ENCODE data around the gene TEX38. TPM values are rescaled to one million over a fixed set of nuclear protein-coding genes. Genes with fewer than 3 reads are reported as not detected.
"Not testable (repeated sequence)": the region's sequence is repeated elsewhere in the genome, so short reads cannot be mapped to it uniquely, and the experiment has no call there.

Gene TEX38
- total and polyA plus RNA-seq, 2 donors: 0.14 TPM; not detected in 1

- WGBS: 8% methylated on average over 2 of the region's 2 CpGs
- H3K9me3 ChIP-seq (ENCODE audit: control insufficient read depth in 2 of 2, insufficient read depth in 1 of 2, low read length in 1 of 2): no peaks in the 10 kb centered on the region
- H3K4me1 ChIP-seq (ENCODE audit: control insufficient read depth in 2 of 2, insufficient read depth in 2 of 2, low read length in 2 of 2): peaks cover 37 to 67% of the 10 kb centered on the region in 2 donors
- H3K4me3 ChIP-seq (ENCODE audit: low read length in 2 of 2): peak overlapping the region in 1 of 2 donors; percentile 11
- H3K27me3 ChIP-seq (ENCODE audit: control insufficient read depth in 2 of 2, insufficient read depth in 1 of 2, low read length in 1 of 2): no peaks in the 10 kb centered on the region
- peak overlapping the region; percentile 64 to 91 for H3K27ac ChIP-seq (ENCODE audit: low read depth in 1 of 2, low read length in 1 of 2)
- peaks cover 19 to 78% of the 10 kb centered on the region in 2 donors for H3K36me3 ChIP-seq (ENCODE audit: control insufficient read depth in 2 of 2, insufficient read depth in 2 of 2, low read length in 1 of 2)
- peak in 6 of 9 donors; percentile 64 to 86 (median 74) for DNase-seq (ENCODE audit: low read depth in 6 of 9, low spot score in 9 of 9)
Observed at GRCh38 chr1:46689356-46689755, 17.7 kb downstream of the TEX38 start.

DNA sequence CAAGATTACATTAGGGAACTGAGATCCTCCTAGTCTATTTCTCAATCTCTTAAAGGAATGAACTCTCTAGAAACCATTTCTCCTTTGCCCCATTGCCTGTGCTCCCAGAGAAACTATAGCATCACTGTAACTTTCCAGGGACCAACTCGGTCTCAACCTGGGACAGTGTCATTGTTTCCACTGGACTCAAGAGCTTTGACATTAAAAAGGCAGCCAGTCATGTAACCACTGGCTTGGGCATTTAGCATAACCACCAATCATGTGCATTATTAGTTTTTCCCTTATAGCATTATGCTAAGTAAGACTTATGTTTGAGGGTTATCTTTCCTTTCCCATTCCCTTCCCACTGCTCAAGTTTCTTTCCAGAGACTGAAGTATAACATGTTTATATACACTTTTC lies 18.2 kb downstream of the TEX38 start:
- H3K27ac ChIP-seq (ENCODE audit: low read depth in 1 of 2, low read length in 1 of 2): peak overlapping the region; percentile 64 to 91
- WGBS: 88% methylated on average over 1 of the region's 1 CpG
- no peaks in the 10 kb centered on the region for H3K27me3 ChIP-seq (ENCODE audit: control insufficient read depth in 2 of 2, insufficient read depth in 1 of 2, low read length in 1 of 2)
- peaks cover 14 to 73% of the 10 kb centered on the region in 2 donors for H3K36me3 ChIP-seq (ENCODE audit: control insufficient read depth in 2 of 2, insufficient read depth in 2 of 2, low read length in 1 of 2)
- peaks cover 37 to 64% of the 10 kb centered on the region in 2 donors for H3K4me1 ChIP-seq (ENCODE audit: control insufficient read depth in 2 of 2, insufficient read depth in 2 of 2, low read length in 2 of 2)
- H3K9me3 ChIP-seq (ENCODE audit: control insufficient read depth in 2 of 2, insufficient read depth in 1 of 2, low read length in 1 of 2): no peaks in the 10 kb centered on the region
- no peak for DNase-seq (ENCODE audit: low read depth in 6 of 9, low spot score in 9 of 9)
- no peak overlapping the region for H3K4me3 ChIP-seq (ENCODE audit: low read length in 2 of 2)

DNA sequence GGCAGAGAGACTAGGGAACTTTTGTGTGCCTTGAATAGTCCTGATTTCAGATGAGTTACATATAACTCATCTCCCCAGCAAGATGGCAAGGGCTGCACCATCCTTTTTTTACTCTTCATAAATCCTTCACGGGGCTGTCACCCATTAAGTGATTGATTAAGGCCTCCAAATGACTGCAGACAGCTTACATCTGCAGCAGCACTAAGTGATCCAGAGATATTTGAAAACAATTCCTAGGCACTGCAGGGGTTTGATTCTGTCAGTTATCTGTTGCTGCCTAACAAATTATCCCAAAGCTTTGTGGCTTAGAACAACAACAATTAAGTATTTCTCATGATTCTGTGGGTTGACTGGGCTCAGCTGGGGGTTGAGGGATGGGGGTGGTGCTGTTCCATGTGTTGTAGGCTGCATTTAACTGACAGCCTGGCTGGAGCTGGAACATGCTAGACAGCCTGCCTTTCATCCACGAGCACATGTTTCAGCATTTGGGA lies 19.3 kb downstream of the TEX38 start:
- Histone ChIP-seq H3K4me1 (ENCODE audit: control insufficient read depth in 2 of 2, insufficient read depth in 2 of 2, low read length in 2 of 2) (peaks cover 37 to 61% of the 10 kb centered on the region in 2 donors), H3K9me3 (ENCODE audit: control insufficient read depth in 2 of 2, insufficient read depth in 1 of 2, low read length in 1 of 2) (no peaks in the 10 kb centered on the region), H3K4me3 (ENCODE audit: low read length in 2 of 2) (no peak overlapping the region), H3K27me3 (ENCODE audit: control insufficient read depth in 2 of 2, insufficient read depth in 1 of 2, low read length in 1 of 2) (no peaks in the 10 kb centered on the region), H3K36me3 (ENCODE audit: control insufficient read depth in 2 of 2, insufficient read depth in 2 of 2, low read length in 1 of 2) (peaks cover 22 to 74% of the 10 kb centered on the region in 2 donors), H3K27ac (ENCODE audit: low read depth in 1 of 2, low read length in 1 of 2) (peak overlapping the region in 1 of 2 donors; percentile 91)
- WGBS: 56% methylated on average over 2 of the region's 2 CpGs
- no peak for DNase-seq (ENCODE audit: low read depth in 6 of 9, low spot score in 9 of 9)

DNA sequence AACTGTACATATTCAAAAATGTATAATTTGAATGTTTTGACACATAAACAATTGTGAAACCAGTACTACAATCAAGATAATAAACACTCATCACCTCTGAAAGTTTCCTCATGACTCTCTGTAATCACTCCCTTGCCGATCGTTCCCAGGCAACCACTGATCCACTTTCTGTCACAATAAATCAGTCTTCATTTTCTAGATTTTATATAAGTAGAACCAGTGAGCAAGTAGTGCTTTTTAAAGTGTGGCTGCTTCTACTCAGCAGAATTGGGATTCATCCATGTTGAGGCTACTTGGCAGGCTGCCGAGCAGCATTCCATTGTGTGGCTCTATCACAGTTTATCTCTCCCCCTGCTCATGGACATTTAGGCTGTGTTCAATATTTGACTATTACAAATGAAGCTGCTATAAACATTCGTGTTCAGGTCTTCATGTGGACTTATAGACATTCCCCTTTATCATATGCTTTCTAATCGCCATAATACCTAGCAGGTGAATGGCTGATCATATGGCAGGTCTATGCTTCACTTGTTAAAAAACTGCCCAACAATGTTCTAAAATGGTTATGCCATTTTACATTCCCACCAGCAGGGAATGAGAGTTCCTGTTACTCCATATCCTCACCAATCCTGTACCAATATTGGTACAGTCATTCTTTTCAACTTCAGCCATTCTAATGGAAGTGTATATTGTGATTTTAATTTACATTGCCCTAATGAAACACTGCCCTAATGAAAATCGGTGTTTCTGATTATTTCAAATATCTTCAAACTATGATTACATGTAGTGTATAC lies 20.5 kb downstream of the TEX38 start:
- Histone ChIP-seq H3K4me1 (ENCODE audit: control insufficient read depth in 2 of 2, insufficient read depth in 2 of 2, low read length in 2 of 2) (peaks cover 34 to 54% of the 10 kb centered on the region in 2 donors), H3K9me3 (ENCODE audit: control insufficient read depth in 2 of 2, insufficient read depth in 1 of 2, low read length in 1 of 2) (no peaks in the 10 kb centered on the region), H3K27ac (ENCODE audit: low read depth in 1 of 2, low read length in 1 of 2) (no peak overlapping the region), H3K36me3 (ENCODE audit: control insufficient read depth in 2 of 2, insufficient read depth in 2 of 2, low read length in 1 of 2) (peaks cover 27 to 73% of the 10 kb centered on the region in 2 donors), H3K27me3 (ENCODE audit: control insufficient read depth in 2 of 2, insufficient read depth in 1 of 2, low read length in 1 of 2) (no peaks in the 10 kb centered on the region), H3K4me3 (ENCODE audit: low read length in 2 of 2) (no peak overlapping the region)
- WGBS: 97% methylated on average over 6 of the region's 6 CpGs
- no peak for DNase-seq (ENCODE audit: low read depth in 6 of 9, low spot score in 9 of 9)

DNA sequence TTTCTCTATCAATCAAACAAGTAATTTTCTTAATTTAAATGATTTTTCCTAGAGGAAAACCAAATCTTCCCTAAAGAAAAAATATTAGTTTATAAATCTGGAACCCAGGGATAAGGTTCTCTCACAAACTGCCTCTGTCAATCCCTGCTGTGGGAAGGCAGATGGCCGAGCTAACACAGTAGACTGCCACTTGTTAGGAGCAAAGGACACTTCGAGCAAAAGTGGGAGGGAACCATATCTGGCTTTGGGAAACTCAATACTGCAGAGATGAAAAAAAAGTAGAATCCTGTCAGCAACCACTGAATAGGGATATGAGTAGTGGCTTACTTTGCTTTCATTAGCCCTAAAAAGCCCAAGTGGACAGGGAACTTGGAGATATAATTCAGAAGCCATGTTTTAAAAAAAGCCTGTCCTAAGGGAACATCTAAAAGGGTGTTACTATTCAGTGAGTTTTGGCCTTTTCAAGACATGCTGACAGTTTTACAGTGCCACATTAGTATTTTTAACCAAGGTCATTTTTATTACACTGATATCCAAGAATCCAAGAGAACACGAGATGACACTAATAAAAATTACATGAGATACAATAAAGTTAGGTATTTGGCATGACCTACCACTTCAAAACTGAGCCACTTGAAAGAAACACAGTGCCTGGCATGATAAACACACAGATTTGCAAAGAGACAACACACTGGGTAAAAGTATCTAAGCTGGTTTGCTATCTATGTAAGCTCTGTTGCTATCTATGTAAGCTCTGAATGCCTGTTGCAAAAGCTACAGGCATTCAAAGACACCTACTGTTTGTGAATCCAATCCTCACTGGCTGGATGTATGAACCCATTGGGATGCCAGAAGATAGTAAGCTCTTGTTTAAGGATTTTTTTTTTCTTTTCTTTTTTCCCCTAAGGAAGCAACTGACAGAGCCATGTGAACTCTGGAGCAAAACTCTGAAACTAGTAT lies 21.4 kb downstream of the TEX38 start:
- DNase-seq (ENCODE audit: low read depth in 6 of 9, low spot score in 9 of 9): no peak
- Histone ChIP-seq H3K36me3 (ENCODE audit: control insufficient read depth in 2 of 2, insufficient read depth in 2 of 2, low read length in 1 of 2) (peaks cover 29 to 73% of the 10 kb centered on the region in 2 donors), H3K27ac (ENCODE audit: low read depth in 1 of 2, low read length in 1 of 2) (peak overlapping the region in 1 of 2 donors; percentile 61), H3K4me3 (ENCODE audit: low read length in 2 of 2) (no peak overlapping the region), H3K27me3 (ENCODE audit: control insufficient read depth in 2 of 2, insufficient read depth in 1 of 2, low read length in 1 of 2) (no peaks in the 10 kb centered on the region), H3K9me3 (ENCODE audit: control insufficient read depth in 2 of 2, insufficient read depth in 1 of 2, low read length in 1 of 2) (no peaks in the 10 kb centered on the region), H3K4me1 (ENCODE audit: control insufficient read depth in 2 of 2, insufficient read depth in 2 of 2, low read length in 2 of 2) (peaks cover 27 to 48% of the 10 kb centered on the region in 2 donors)
- 74% methylated on average over 3 of the region's 3 CpGs for WGBS

GRCh38 chr1:46694676-46695075 lies 23.0 kb downstream of the TEX38 start:
- not testable (repeated sequence) for H3K9me3 ChIP-seq (ENCODE audit: control insufficient read depth in 2 of 2, insufficient read depth in 1 of 2, low read length in 1 of 2); H3K27me3 ChIP-seq (ENCODE audit: control insufficient read depth in 2 of 2, insufficient read depth in 1 of 2, low read length in 1 of 2); DNase-seq (ENCODE audit: low read depth in 6 of 9, low spot score in 9 of 9); H3K27ac ChIP-seq (ENCODE audit: low read depth in 1 of 2, low read length in 1 of 2); H3K4me3 ChIP-seq (ENCODE audit: low read length in 2 of 2)
- 97% methylated on average over 4 of the region's 4 CpGs for WGBS
- Histone ChIP-seq H3K36me3 (ENCODE audit: control insufficient read depth in 2 of 2, insufficient read depth in 2 of 2, low read length in 1 of 2) (peaks cover 27 to 69% of the 10 kb centered on the region in 2 donors), H3K4me1 (ENCODE audit: control insufficient read depth in 2 of 2, insufficient read depth in 2 of 2, low read length in 2 of 2) (peaks cover 17 to 35% of the 10 kb centered on the region in 2 donors)

GRCh38 chr1:46697053-46697452 lies 25.4 kb downstream of the TEX38 start:
- WGBS: over 99% methylated on average over 2 of the region's 2 CpGs
- peaks cover 23 to 59% of the 10 kb centered on the region in 2 donors for H3K36me3 ChIP-seq (ENCODE audit: control insufficient read depth in 2 of 2, insufficient read depth in 2 of 2, low read length in 1 of 2)

GRCh38 chr1:46699666-46700065 lies 28.0 kb downstream of the TEX38 start:
- Histone ChIP-seq H3K27me3 (ENCODE audit: control insufficient read depth in 2 of 2, insufficient read depth in 1 of 2, low read length in 1 of 2) (no peaks in the 10 kb centered on the region), H3K4me1 (ENCODE audit: control insufficient read depth in 2 of 2, insufficient read depth in 2 of 2, low read length in 2 of 2) (peaks cover 5 to 10% of the 10 kb centered on the region in 2 donors), H3K36me3 (ENCODE audit: control insufficient read depth in 2 of 2, insufficient read depth in 2 of 2, low read length in 1 of 2) (peaks cover 37 to 64% of the 10 kb centered on the region in 2 donors), H3K27ac (ENCODE audit: low read depth in 1 of 2, low read length in 1 of 2) (no peak overlapping the region), H3K9me3 (ENCODE audit: control insufficient read depth in 2 of 2, insufficient read depth in 1 of 2, low read length in 1 of 2) (no peaks in the 10 kb centered on the region), H3K4me3 (ENCODE audit: low read length in 2 of 2) (no peak overlapping the region)
- WGBS: 62% methylated on average over 3 of the region's 3 CpGs
- DNase-seq (ENCODE audit: low read depth in 6 of 9, low spot score in 9 of 9): no peak

More at GRCh38 chr1:46697053-46697452, 25.4 kb downstream of the TEX38 start:
- DNase-seq (ENCODE audit: low read depth in 6 of 9, low spot score in 9 of 9): no peak
- H3K27ac ChIP-seq (ENCODE audit: low read depth in 1 of 2, low read length in 1 of 2): no peak overlapping the region
- H3K9me3 ChIP-seq (ENCODE audit: control insufficient read depth in 2 of 2, insufficient read depth in 1 of 2, low read length in 1 of 2): no peaks in the 10 kb centered on the region
- peaks cover 5 to 18% of the 10 kb centered on the region in 2 donors for H3K4me1 ChIP-seq (ENCODE audit: control insufficient read depth in 2 of 2, insufficient read depth in 2 of 2, low read length in 2 of 2)
- H3K27me3 ChIP-seq (ENCODE audit: control insufficient read depth in 2 of 2, insufficient read depth in 1 of 2, low read length in 1 of 2): no peaks in the 10 kb centered on the region
- no peak overlapping the region for H3K4me3 ChIP-seq (ENCODE audit: low read length in 2 of 2)
